ENCODE data around the gene C1QC.

DNA sequence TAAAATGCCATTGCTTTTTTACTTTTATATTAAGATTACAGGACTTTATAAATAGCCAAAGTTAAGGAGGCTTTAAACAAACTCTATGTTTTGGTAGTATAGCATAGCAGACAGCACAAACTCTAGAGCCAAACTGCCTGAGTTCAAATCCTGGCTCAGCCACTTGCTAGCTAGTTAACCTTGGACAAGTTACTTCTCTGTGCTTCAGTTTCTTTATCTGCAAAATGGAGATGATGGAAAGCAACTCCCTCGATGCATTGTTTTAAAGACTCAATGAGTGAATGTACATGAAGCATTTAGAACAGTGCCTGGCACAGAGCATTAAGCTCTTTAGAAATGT lies 30.9 kb downstream of the C1QC start:
- TF ChIP-seq, protein P1, sequence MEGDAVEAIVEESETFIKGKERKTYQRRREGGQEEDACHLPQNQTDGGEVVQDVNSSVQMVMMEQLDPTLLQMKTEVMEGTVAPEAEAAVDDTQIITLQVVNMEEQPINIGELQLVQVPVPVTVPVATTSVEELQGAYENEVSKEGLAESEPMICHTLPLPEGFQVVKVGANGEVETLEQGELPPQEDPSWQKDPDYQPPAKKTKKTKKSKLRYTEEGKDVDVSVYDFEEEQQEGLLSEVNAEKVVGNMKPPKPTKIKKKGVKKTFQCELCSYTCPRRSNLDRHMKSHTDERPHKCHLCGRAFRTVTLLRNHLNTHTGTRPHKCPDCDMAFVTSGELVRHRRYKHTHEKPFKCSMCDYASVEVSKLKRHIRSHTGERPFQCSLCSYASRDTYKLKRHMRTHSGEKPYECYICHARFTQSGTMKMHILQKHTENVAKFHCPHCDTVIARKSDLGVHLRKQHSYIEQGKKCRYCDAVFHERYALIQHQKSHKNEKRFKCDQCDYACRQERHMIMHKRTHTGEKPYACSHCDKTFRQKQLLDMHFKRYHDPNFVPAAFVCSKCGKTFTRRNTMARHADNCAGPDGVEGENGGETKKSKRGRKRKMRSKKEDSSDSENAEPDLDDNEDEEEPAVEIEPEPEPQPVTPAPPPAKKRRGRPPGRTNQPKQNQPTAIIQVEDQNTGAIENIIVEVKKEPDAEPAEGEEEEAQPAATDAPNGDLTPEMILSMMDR (IDR thresholded peaks at IDR 0.05), result no peak
- no peak for TF ChIP-seq EZH2 (IDR thresholded peaks at IDR 0.05; ENCODE audit: borderline replicate concordance, insufficient read depth, low read depth, low read length, poor library complexity, severe bottlenecking)

Measured in B cell (primary cell).